Stomach (tissue), 4 donors: ENCODE data around the gene PCP2.

Source experiments
- POLR2A ChIP-seq, 4 donors: fragments of 450-650 bp; IDR thresholded peaks; one replicate each; pipeline ENCODE4 v1.6.1; 2016; ENCODE audit warnings: antibody characterized with exemption in 4 of 4, control low read depth in 2 of 4, mild to moderate bottlenecking in 1 of 4, moderate library complexity in 1 of 4
- POLR2AphosphoS5 ChIP-seq, 3 donors: sonication (generic); formaldehyde crosslinking; IDR thresholded peaks; one replicate each; pipeline ENCODE4 v1.6.1; 2016; ENCODE audit warnings: antibody characterized with exemption in 3 of 3
- TF ChIP-seq, protein P1 (sequence below), 7 experiments: fragments of 450-650 bp in 4 of 7; fragments of 200-600 bp in 3 of 7; sonication (generic) in 3 of 7; IDR thresholded peaks; one replicate each; pipeline ENCODE4 v1.5.1; 2016 to 2019; ENCODE audit warnings: antibody characterized with exemption in 7 of 7, control low read depth in 2 of 7, mild to moderate bottlenecking in 1 of 7

DNA sequence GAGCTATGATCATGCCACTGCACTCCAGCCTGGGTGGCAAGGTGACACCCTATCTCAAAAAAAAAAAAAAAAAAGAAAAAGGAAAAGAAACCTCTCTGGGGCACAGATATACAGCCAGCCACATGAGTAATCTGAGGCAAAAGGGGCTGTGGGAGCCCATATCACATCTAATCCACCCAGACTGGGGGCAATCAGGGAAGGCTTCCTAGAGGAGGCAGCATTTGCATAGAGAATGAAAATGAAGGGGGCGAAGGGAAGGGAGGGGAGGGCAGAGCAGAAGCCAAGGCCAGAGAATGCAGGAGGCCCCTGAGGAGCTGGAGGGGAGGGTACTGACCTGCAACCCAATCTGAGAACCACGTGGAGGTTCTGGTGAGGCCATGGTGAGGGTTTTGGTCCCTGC, 16.6 kb upstream of the PCP2 start:
- TF ChIP-seq POLR2AphosphoS5 (IDR thresholded peaks at IDR 0.05), result no peak
- no peak for TF ChIP-seq POLR2A (IDR thresholded peaks at IDR 0.05)
- TF ChIP-seq, protein P1, sequence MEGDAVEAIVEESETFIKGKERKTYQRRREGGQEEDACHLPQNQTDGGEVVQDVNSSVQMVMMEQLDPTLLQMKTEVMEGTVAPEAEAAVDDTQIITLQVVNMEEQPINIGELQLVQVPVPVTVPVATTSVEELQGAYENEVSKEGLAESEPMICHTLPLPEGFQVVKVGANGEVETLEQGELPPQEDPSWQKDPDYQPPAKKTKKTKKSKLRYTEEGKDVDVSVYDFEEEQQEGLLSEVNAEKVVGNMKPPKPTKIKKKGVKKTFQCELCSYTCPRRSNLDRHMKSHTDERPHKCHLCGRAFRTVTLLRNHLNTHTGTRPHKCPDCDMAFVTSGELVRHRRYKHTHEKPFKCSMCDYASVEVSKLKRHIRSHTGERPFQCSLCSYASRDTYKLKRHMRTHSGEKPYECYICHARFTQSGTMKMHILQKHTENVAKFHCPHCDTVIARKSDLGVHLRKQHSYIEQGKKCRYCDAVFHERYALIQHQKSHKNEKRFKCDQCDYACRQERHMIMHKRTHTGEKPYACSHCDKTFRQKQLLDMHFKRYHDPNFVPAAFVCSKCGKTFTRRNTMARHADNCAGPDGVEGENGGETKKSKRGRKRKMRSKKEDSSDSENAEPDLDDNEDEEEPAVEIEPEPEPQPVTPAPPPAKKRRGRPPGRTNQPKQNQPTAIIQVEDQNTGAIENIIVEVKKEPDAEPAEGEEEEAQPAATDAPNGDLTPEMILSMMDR (IDR thresholded peaks at IDR 0.05), result no peak
